SIG-M5 treated with dmso at 0.1 percent for 504 hours (cell line): Measurements from ENCODE around the gene NMT2.
"Not testable (repeated sequence)": the region's sequence is repeated elsewhere in the genome, so short reads cannot be mapped to it uniquely, and the experiment has no call there.

Experiments
- DNase-seq: peaks from one replicate; lab custom pipeline; 2025; ENCODE audit not compliant: unreplicated experiment; lab: John Stamatoyannopoulos, UW

NMT2 gene

GRCh38 chr10:15168291-15168785, at the start of gene NMT2:
TSS of gene NMT2 (minus strand) at chr10:15168693. CDS start at chr10:15168612, 81 bp downstream.
- DNase-seq = peak; percentile 80

- no peak for DNase-seq
Observed at GRCh38 chr10:15216700-15217099, 48.2 kb upstream of the NMT2 start.

DNA sequence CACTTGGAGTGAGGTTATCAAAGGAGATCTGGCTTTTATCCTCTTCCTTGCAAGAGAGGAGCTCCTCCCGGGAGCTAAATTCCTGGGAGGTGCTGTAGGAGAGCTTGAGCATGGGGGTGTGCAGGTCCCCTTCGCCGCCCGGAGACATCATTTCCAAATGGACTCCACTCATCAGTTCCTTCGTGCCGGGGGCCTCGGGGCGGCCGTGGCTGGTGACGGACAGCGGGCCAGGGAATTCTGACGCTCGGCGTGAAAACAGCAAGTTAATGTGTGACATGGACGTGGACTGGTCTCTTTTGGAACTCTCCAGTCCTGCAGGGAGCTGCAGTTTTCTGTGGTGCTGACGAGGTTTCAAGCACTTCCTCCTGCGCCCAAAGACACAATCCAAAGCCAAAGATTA, 45.7 kb upstream of the NMT2 start:
- DNase-seq = no peak

DNA sequence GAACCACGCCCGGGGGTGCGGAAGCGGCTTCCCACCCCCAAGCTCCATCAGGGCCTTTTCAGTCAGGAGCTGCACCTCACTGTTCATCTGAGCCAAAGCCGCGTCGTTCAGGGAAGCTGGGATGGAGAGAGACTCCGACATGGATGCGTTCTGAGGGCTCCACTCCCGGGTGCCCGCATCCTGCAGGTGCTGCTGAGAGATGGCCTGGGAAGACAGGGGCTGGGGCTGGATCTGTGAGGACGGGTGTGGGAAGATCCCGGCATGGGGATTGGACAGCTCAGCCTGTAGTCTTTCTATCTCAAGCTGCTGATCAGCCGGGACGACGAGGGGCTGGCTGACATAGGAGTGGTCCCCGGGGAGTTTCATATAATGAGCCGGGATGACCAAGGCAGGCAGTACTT, 45.0 kb upstream of the NMT2 start:
- DNase-seq = no peak

GRCh38 chr10:15211464-15211979, 43.0 kb upstream of the NMT2 start:
- DNase-seq = no peak

GRCh38 chr10:15210521-15210920, 42.0 kb upstream of the NMT2 start:
- DNase-seq = no peak

DNA sequence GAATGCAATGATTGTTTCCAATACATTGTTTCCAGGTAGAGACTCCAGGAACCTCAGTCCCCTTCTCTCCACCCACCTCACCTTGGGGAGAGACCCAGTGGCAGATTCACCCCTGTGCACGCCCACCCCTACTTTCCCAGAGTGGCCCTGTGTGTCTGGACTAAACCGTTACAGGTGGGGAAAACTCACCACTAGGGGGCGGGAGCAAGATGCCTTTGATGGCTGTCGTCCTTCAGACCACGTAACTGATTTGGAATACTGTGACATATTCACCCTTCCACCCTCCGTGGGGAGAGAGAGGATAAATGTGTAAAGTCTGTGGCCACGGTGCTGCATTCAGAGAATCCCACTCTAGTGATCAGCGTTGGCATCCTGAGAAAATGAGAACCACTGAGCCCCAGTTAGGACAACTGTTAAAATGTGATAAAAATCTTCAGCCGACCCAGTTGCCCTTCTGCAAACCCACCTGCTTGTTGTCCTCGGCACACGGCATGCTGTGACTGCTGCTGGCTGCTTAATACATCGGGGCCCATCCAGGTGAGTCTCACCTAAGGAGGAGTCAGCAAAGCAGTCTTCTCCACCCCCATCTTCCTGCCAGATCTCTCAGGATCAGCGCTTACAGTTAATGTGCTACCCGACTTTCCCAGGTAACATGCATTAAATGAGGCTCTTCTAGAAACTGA, 41.5 kb upstream of the NMT2 start:
- DNase-seq = peak; percentile 36

DNA sequence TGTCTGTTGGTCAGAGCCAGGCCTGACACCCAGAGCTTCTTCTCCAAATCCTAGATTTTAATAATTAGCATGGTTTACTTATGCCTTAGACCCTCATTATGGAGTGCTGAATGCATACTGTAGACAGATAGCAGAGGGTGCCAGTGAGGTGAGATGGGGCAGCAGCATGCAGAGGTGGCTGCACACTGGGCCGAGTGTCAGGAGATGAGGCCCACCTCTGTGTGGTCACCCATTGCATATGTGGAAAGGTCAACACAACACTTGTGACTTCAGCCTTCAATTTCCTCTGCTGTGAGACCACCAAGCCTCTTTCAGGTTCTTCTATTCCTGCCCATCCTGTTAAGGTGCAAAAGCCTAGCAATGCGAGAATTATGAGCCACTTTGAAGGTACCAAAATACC, 39.7 kb upstream of the NMT2 start:
- DNase-seq = no peak

DNA sequence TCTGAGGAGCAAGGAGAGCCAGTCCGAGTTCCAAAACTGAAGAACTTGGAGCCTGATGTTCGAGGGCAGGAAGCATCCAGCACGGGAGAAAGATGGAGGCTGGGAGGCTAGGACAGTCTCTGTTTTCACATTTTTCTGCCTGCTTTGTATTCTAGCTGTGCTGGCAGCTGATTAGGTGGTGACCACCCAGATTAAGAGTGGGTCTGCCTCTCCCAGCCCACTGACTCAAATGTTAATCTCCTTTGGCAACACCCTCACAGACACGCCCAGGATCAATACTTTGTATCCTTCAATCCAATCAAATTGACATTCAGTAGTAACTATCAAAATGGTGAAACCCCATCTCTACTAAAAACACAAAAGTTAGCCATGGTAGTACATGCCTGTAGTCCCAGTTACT, 38.9 kb upstream of the NMT2 start:
- DNase-seq = not testable (repeated sequence)

DNA sequence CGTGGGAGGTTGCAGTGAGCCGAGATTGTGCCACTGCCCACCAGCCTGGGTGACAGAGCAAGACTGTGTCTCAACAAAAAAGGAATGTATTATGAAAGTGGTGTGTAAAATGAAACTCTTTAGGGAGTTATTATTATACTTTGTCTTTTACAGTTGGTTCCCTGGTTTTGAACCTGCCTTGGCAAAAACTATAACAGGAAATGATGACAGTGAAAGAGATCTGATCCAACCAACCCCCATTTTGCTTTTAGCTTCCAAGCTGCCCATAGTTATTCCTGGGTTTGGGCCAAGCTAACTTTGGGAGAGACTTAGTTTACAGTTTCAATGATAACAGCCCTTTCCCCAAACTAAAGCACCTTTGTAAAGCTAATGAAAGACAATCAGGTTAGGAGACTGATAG, 34.1 kb upstream of the NMT2 start:
- no peak for DNase-seq

DNA sequence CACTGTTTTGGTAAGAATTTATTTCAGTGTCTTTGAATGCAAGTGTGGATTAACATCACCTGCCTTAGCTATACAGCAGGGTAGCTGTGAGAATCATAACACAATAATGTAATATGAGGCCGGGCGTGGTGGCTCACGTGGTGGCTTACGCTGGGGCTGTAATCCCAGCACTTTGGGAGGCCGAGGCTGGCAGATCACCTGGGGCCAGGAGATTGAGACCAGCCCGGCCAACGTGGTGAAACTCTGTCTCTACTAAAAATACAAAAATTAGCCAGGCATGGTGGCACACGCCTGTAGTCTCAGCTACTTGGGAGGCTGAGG, 33.8 kb upstream of the NMT2 start:
- not testable (repeated sequence) for DNase-seq

DNA sequence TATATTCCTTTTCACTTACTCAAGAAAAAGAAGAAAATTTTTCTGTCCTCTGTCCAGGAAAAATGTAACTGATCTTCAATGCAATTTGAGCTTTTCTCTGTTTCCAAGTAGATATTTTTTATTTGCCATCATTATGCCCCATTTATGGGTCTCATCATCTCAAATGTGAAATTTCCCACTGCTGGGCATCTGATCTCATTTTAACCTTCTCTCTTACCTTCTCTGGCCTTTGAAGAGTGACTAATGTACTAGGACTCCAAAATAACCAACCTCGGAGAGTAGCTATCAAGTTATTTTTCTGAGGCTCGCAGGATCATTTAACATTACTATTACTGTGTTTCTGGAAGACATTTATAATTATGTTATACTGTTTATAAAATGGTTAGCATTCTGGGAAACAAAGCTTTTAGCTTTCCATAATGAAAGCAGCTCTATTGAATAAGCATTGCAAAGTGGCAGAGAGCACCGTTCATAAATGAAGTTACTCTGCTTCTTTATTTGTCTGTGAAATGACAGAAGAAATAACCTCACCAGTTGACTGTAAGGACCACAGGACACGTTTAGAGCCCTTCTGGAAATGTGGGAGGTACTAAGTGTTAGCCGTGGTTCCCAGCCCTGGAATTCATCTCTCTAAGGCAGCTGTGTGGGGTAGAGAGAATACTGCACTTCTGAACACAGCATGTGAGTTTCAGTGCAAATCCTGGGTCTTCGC, 33.3 kb upstream of the NMT2 start:
- no peak for DNase-seq

DNA sequence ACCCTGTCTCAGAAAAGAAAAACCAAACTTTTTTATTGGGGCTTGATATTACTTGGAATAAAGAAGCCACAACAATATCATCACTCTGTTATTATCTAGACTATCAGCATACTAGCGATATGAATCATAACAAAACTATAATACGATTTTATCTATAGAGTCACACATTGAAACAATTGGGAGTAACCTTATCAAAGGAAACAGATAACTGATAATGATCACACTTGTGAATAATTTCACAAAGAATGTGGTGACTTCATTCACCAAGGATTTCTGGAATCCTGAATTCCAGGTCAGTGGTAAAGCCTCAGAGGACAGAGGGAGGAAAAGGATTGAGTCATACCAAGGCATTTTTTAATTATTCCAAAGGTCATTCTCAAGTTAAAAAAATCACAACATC, 32.1 kb upstream of the NMT2 start:
- no peak for DNase-seq

DNA sequence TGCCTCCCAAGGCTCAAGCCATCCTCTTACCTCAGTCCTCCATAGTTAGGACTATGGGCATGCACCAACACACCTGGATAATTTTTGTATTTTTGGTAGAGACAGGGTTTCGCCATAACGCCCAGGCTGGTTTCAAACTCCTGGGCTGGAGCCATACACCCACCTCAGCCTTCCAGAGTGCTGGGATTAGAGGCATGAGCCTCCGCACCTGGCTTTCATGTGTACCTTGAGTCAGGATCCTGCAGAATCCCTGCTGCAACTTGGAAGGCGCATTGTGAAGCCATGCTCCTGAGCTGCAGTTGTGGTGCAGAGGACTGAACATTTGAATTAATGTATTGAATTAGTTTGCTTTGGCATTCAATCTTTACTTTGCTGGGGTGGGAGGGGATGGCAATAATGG, 29.4 kb upstream of the NMT2 start:
- no peak for DNase-seq

- DNase-seq = no peak
Observed at GRCh38 chr10:15197276-15197675, 28.8 kb upstream of the NMT2 start.

GRCh38 chr10:15196021-15196834, 27.7 kb upstream of the NMT2 start:
- DNase-seq = no peak

DNA sequence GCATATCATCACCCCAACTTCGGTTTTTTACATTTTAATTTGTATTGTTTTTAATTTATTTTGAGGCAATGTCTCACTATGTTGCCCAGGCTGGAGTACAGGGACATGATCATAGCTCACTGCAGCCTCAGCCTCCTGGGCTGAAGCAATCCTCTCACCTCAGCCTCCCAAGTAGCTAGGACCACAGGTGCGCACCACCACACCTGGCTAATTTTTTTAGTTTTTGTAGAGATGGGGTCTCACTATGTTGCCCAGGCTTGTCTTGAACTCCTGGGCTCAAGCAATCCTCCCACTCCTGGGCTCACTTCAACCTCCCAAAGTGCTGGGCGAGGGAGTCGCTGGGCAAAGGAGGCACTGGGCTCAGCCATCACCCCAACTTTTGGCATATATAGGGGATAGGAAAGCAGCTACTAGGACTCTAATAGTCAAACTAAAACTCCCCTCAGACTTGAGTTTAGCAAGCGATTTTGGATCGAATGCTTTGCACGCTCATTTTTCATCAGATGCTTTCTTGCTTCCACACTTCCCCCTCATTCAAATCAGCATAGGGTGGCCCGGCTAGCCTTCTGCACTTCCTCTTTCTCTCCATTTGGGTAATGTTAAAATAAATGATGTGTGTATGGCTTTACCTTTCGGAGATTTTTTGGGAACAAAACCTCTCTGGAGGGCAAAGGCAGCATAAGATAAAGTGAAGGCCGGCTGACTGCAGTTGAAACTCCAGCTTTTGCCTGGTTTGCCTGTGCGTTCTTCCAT, 20.8 kb upstream of the NMT2 start:
- peak; percentile 24 for DNase-seq

- DNase-seq = no peak
Observed at GRCh38 chr10:15188603-15189002, 20.1 kb upstream of the NMT2 start.

GRCh38 chr10:15183689-15184481, 15.4 kb upstream of the NMT2 start:
- no peak for DNase-seq

GRCh38 chr10:15182540-15183207, 14.2 kb upstream of the NMT2 start:
- DNase-seq = no peak
